GM19395 (cell line): ENCODE measurements around the gene ERVFRD-1.
"Not testable (repeated sequence)": the region's sequence is repeated elsewhere in the genome, so short reads cannot be mapped to it uniquely, and the experiment has no call there.

Source experiments
- ATAC-seq: cut with Tn5 transposase; IDR thresholded peaks from one replicate; pipeline ENCODE4 v1.9.1; 2021; ENCODE audit warnings: mild to moderate bottlenecking, moderate library complexity; ENCODE audit not compliant: unreplicated experiment

Gene ERVFRD-1

DNA sequence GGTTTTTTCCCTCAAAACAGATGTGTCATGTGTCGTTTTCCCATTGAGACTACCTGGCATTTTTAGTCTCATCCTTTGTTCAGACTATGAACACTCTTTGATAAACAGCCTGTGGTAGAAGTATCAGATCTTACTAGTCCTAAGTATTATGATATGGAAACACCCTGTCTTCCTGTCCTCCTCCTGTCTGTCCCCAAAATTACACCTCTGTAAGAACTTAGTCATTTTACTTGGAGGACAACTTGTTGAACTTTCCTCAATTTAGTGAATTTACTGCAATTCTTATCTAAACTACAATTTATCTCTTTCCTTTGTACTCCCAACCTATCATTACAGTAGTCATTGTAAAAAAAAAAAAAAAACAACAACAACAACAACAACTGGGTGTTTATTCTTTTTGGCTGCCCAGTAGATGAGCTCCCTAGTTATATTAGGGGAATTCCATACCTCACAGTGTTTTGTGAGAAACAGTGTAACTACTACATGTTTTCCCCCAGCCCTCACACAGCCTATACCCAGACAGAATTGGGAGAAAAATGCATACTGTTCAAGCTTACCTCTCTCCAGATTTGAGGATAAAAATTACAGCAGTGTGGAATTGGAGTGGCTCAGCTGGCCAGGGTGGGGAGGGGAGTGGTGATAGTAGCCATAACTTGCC, 18.5 kb upstream of the ERVFRD-1 start:
- ATAC-seq, result no peak

DNA sequence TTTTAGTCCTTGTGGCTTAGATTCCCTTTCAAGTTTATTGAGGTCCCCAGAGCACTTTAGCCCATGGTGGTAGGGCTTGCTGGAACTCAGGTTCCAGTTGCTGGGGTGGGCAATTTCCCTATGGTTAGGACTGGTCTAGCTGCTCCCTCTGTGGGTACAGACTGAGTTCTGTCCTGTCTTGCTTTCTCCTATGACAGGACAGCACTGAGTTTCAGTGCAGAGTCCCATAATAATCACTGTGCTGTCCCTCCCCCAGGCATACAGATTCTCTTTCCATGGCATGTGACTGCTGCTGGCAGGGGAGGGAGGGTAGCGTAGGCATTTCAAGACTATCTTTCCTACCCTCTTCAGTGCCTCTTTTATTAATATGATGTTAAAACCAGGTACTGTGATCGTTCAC, 17.1 kb upstream of the ERVFRD-1 start:
- ATAC-seq, result no peak

DNA sequence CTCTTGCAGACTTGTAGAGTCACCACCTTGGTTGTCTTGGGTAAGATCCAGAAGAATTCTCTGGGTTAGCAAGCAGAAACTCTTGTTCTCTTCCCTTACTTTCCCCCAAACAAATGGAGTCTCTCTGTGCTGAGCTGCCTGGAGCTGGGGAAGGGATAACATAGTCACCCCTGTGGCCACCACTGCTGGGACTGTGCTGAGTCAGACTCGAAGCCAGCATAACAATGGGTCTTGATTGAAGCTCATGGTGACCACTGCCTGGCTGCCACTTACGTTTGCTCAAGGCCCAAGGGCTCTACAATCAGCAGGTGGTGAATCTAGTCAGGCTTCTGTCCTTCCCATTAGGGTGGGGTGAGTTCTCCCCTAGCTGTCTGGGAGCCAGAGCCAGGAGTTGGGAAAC, 15.4 kb upstream of the ERVFRD-1 start:
- no peak for ATAC-seq

DNA sequence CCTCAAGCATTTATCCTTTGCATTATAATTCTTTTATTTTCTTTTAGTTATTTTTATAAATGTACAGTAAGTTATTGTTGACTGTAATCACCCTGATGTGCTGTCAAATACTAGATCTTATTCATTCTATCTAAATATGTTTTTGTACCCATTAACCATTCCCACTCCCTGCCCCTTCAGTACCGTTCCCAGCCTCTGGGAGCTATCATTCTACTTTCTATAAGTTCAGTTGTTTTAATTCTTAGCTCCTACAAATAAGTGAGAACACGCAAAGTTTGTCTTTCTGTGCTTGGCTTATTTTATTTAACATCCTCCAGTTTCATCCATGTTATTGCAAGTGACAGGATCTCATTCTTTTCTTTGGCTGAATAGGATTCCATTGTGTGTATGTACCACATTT, 12.5 kb upstream of the ERVFRD-1 start:
- no peak for ATAC-seq

DNA sequence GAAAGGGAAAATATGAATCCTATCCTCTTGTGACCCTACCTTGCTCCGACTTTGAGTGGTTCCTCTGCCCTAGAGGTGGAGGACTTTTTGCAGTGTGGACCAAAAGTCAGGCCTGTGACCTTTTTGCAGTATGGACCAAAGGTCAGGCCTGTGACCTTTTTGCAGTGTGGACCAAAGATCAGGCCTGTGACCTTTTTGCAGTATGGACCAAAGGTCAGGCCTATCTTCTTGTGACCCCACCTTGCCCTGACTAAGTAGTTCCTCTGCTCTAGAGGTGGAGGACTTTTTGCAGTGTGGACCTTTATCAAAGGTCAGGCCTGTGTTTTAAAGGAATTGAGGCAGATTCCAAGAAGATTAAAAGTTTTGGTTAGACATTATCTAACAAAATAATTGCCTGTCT, 10.9 kb upstream of the ERVFRD-1 start:
- ATAC-seq, result no peak

DNA sequence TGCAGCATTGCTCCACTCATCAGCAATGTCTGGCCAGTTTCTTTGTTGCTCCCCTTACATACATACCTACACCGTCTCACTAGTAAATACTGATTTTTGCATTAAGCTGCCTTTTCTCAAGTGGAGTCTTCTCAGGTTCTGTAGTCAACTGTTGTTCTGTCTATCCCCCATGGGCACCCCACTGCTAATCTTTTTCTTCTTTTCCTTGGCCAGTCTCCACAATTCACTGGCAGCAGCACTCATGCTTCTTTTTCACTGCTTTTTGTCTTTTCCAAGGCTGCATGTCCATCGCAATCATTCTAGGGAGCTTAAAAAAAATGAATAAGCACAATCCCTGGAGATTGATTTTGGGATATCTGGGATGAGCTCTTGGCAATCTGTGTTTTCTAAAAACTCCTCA, 10.3 kb upstream of the ERVFRD-1 start:
- ATAC-seq, result no peak

DNA sequence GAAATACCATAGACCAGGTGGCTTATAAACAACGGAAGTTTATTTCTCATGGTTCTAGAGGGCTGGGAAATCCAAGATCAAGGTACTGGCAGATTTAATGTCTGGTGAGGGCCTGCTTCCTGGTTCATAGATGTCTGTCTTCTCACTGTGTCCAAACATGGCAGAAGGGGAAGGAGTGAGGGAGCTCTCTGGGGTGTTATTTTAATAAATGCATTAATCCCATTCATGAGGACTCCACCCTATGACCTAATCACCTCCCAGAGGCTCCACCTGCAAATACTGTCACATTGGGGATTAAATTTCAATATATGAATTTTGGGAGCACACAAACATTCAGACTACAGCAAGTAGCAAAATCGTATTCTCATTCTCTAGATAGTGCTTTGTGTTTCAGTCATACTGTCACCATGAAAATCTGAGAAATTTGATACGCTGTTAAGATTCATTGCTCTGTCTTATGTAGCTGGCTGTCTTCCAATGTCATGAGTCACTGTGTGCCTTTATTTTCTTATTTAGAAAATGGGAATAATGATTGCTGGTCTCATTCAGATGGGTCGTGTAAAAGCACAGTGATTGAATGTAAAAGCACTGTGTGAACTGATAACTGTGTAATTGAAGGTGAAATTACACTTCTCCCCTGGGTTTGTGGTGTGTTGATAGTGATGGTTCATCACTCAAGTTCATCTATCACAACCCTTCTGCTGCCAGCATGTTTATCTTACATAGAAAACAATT, 8.9 kb upstream of the ERVFRD-1 start:
- no peak for ATAC-seq

DNA sequence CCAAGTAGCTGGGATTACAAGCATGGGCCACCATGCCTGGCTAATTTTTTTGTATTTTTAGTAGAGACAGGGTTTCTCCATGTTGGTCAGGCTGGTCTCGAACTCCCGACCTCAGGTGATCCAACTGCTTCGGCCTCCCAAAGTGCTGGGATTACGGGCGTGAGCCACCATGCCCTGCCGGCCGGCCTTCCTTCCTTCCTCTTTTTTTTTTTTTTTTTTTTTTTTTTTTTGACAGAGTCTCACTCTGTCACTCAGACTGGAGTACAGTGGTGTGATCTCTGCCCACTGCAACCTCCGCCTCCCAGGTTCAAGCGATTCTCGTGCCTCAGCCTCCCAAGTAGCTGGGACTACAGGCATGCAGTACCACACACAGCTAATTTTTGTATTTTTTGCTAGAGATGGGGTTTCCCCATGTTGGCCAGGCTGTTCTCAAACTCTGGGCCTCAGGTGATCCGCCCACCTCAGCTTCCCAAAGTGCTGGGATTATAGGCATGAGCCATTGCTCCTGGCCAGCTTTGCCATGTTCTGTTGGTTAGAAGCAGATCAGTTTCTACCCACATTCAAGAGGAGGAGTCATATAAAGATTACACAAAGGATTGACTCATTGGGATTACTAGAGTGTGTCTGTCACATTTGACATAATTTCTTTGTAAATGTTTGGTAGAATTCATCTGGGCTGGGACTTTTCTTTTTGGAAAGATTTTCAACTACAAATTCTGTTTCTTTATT, 4.4 kb upstream of the ERVFRD-1 start:
- ATAC-seq, result not testable (repeated sequence)

DNA sequence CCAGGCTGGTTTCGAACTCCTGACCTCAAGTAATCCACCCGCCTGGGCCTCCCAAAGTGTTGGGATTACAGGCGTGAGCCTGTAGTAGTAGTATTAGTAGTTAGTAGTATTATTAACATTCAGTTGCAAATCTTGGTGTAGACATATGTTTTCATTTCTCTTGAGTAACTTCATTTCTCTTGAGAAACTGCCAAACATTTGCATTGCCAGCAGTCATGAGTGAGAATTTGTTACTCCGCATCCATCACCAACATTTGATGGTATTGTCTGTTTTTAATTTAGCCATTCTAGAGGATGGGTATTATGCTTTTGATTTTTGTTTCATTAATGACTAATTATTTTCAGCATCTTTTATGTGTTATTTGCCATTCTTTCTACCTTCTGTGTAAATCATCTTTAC, 1.5 kb upstream of the ERVFRD-1 start:
- no peak for ATAC-seq

DNA sequence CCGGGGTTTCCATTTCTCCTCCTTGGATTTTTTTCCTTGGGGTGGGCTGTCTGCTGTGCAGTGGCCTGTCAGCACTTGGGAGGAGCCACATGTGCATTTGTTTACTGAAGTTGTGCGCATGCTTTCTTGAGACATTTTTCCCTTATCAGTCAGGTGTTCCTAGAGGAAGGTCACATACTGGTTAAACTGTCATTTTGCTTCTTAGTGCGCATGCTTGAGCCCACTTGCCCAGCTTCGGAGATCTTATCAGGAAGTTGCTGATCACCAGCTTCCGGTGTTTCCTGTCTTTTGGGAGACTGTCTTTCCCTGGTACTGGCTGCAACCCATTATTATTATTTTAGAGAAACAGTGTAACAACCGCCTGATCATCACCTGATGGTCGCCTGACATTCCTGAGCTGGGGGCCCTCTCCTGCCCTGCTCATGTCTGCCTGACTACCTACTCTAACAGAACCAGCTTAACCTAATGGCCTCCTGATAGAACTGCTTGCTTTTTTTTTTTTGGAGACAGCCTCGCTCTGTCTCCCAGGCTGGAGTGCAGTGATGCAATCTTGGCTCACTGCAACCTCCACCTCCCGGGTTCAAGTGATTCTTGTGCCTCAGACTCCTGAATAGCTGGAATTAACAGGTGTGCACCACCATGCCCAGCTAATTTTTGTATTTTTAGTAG, 378 bp upstream of the ERVFRD-1 start:
- no peak for ATAC-seq

DNA sequence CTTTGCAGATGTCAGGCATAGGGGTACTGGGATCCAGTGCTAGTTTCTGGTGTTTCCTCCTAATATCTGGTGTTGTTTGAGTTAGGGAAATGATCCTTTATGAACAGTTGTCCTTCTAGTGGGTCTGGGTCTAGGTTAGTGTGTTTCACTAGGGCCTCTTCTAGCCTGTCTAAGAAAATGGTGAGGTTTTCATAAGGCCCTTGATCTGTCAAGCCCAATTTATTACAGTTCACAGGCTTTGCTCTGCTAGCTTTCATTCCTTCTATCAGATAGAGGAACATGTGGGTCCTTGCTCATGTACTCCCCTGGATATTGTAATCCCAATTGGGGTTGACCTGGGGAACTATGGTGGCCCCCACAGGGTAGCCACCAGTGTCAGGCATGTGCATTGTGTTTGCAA, 2.8 kb downstream of the ERVFRD-1 start:
- ATAC-seq, result no peak

DNA sequence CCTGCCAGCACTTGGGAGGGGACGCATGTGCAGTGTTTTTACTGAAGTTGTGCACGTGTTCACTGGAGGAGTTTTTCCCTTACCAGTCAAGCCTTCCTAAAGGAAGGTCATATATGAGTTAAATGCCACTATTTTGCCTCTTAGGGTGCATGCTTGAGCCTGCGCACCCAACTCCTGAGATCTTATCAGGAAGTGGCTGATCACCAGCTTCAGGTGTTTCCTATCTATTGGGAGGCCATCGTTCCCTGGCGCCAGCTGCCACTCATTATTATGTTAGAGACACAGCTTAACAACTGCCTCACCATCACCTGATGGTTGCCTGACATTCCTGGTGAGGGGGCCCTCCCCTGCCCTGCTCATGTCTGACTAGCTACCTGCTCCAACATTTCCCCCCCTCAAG, 8.5 kb downstream of the ERVFRD-1 start:
- no peak for ATAC-seq

DNA sequence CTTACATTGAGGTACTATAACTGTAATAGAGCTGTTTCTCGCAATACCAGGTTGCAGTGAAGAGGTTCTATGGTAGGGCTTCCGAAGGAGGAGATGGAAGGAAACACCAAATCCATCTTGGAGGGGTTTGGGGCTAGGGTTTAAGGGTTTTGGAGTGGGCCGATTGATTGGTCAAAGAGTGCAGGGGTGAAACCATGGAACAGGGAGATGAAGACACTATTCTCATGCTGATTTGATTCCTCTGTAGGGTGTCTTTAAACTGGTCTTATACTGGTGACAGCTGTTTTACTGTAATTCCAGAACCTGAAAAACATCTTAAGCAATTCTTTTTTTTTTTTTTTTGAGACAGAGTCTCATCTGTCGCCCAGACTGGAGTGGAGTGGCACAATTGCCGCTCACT, 10.1 kb downstream of the ERVFRD-1 start:
- no peak for ATAC-seq

DNA sequence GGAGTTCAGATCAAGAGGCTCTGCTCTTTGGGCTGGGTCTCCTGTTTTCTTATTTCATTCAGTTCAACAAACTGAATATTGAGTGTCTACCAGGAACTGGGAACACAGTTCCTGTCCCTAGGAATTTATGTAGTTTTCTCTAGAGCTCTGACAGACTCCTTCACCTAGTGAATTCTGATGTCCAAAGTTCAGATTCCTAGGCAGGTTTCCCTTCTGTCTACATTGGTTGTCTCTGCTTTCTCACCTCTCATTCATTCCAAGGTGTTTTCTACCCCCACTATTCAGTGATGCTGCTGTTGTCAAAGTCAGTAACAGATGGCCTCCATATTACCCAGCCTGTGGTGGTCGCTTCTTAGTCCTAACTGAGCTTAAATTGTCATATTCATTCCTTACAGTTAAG, 13.5 kb downstream of the ERVFRD-1 start:
- no peak for ATAC-seq

DNA sequence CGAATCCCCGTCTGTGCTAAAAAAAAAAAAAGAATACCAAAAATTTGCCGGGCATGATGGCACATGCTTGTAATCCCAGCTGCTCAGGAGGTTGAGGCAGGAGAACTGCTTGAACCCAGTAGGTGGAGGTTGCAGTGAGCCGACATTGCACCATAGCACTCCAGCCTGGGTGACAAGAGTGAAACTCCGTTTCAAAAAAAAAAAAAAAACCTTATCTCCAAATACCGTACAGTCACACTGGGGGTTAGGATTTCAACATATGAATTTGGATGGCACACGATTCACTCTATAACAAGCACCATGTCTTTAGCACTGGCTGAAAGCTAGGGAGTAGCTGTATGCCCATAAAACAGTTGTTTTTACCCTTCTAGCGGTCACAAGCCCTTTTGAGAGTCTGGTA, 14.0 kb downstream of the ERVFRD-1 start:
- ATAC-seq, result no peak

DNA sequence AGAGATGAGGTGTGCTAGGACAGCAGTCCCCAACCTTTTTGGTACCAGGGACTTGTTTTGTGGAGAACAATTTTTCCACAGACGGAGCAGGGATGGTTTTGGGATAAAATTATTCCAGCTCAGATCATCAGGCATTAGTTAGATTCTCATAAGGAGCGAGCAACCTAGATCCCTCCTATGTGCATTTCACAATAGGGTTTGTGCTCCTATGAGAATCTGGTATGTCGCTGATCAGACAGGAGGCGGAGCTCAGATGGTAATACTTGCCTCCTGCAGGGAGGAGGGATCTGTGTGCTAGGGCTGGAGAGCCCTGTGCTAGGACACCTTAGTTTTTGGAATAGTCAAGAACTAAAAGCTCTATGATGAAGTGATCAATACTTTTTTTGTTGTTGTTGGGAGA, 15.4 kb downstream of the ERVFRD-1 start:
- no peak for ATAC-seq

DNA sequence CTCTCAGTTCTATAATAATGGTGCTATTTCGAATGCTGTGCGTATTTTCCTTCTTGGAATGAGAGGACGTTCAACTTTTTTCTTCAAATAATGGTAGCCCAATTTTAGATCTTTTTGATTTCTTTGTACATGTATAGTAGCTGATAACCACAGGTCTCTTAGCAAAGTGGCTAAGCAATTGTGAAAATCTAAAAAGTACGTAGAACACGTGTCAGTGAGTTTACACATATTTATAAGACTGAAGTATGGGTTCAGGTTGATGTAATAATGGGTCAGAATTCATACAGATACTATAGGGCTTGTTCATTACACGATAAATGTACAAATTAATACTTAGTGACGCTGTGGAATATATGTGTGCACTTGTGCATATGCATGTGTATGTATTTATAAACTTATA, 16.6 kb downstream of the ERVFRD-1 start:
- ATAC-seq, result no peak

DNA sequence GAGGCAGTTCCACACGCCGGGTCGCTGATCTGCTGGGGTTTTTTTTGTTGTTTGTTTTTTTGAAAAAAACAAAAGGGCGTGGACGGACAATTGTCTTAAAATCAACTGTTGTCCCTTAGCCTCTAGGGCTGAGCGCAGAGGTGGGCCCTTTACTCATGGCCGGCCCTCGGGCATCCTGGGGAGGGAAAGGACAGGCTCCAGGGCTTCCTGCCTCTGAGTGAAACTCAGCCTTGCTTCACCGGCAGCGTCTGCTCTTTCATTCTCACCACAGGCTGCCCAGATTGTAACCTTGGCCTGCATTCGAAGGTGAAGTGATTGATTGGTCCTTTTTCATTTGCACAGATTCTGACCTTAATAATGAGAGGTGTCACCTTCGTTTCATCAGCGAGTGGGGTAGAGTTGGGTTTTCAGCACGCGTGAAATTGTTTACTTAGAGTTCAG, 17.1 kb downstream of the ERVFRD-1 start:
- peak; percentile 47 for ATAC-seq

DNA sequence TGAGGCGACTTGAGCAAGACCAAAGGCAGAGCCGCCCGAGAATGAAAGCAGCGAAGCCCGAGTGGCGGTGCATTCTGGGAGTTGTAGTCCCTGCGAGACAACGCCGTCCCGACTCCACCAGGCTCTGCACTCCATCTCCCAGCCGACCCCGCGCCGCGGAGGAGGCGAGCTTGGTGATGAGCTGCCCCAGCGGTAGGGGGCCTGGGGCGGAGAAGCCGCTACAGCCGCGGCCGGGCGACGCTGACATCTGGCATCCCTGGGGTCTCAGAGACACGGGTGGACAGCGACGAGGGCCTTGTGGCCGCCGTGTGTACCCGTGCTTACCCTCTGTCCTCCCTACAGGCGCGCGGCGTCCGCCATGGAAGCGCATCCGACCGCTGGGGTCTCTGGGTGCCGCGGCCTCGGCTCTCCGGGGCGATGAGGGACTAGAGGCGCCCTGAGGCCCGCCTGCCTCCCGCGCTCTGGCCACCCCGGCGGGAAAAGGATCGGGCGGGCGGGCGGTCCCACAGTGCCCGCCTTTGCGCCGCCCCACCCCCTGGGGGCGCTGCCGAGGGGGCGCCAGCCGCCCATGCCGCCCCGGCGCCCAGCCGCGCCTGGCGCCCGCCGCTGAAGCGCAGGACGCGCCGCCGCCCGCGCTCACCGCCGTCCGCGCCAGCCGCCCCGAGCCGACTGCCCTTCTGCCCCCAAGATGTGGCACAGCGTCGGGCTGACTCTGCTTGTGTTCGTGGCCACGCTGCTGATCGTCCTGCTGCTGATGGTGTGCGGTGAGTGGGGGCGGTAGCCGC, 17.7 kb downstream of the ERVFRD-1 start, which contains the start of gene SMIM13:
TSS of gene SMIM13 (plus strand) at position 209 of the 785 bp plus-strand sequence. CDS start at position 689, 480 bp downstream.
- peak; percentile 90 for ATAC-seq

DNA sequence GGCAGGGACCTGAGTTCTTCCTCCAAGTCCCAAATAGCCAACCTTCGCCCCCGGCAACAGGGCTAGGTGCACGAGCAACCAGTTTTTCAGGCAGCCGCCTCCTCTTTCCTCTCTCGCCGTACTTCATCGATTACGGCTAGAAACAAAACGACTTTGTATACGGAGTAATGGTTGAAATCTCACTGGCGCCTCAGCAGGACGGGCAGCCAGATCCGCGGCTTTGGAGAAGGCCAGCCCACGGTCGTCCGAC, 18.2 kb downstream of the ERVFRD-1 start:
- peak; percentile 44 for ATAC-seq
